Measurements from ENCODE around the gene CNTN4.

Gene CNTN4

DNA sequence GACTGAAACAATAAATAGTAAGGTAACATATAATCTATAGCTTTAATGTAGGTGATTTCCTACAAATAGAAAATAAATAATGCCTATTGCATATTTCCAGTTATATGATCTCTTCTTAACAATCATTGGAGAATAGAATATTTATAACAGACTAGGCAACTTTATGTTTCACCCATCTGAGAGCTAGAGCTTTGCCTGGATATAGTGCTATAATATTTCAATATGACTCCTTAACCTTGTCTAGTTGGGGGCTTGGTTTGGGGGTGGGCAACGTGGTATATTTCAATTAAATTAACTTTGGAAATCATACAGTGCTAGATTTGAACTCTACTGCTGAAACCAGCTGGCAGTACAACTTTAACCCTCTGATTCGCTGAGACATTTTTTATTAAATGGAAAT is 265.2 kb downstream of the CNTN4 start:
- TF ChIP-seq, protein P1, sequence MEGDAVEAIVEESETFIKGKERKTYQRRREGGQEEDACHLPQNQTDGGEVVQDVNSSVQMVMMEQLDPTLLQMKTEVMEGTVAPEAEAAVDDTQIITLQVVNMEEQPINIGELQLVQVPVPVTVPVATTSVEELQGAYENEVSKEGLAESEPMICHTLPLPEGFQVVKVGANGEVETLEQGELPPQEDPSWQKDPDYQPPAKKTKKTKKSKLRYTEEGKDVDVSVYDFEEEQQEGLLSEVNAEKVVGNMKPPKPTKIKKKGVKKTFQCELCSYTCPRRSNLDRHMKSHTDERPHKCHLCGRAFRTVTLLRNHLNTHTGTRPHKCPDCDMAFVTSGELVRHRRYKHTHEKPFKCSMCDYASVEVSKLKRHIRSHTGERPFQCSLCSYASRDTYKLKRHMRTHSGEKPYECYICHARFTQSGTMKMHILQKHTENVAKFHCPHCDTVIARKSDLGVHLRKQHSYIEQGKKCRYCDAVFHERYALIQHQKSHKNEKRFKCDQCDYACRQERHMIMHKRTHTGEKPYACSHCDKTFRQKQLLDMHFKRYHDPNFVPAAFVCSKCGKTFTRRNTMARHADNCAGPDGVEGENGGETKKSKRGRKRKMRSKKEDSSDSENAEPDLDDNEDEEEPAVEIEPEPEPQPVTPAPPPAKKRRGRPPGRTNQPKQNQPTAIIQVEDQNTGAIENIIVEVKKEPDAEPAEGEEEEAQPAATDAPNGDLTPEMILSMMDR (IDR thresholded peaks at IDR 0.05; ENCODE audit: low read depth, low read length), result no peak
- H3K4me3 ChIP-seq (replicated peaks in 1 of 2; ENCODE audit: low read depth in 2 of 2, low read length in 2 of 2), result no peak overlapping the region
- no peak for DNase-seq (ENCODE audit: low read depth in 2 of 2)

DNA sequence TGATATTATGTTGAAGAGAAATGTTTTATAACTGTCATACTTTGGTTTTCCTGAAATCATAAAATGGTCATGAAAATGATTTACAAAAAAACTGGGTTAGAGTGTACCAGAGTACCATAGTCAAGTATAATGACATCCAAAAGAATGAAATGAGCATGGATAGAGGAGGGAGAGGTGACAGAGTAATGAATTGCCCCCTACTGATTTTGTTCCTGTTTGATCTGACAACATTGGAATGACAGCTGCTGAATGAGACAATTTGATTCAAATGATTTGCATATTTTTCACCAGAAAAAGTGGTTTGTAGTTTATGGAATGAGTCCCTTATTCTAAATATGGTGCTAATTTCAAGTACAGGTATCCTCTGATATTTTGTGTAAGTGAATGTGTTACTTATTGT is 271.7 kb downstream of the CNTN4 start:
- TF ChIP-seq, protein P1 (IDR thresholded peaks at IDR 0.05; ENCODE audit: low read depth, low read length), result no peak
- no peak for DNase-seq (ENCODE audit: low read depth in 2 of 2)
- H3K4me3 ChIP-seq (replicated peaks in 1 of 2; ENCODE audit: low read depth in 2 of 2, low read length in 2 of 2), result no peak overlapping the region

DNA sequence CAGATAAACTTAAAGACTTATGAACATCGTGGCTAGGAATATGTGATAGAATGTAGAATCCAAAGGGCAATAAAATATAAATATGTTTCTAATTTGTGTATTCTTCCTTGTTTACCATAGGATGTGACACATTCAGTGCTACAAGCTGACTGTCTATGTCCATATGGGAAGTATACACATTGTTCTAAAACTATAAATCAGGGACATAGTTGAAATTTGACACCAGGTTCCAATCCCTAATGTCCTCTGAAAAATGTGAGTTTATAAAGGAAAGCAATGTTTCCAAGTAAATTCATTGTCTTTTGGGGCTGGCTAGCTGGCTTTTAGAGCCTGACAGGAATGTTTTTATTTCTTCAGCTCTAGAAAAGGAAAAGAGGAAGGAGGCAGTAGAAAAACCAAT is 273.6 kb downstream of the CNTN4 start:
- TF ChIP-seq, protein P1 (IDR thresholded peaks at IDR 0.05; ENCODE audit: low read depth, low read length), result no peak
- H3K4me3 ChIP-seq (replicated peaks in 1 of 2; ENCODE audit: low read depth in 2 of 2, low read length in 2 of 2), result no peak overlapping the region
- no peak for DNase-seq (ENCODE audit: low read depth in 2 of 2)

DNA sequence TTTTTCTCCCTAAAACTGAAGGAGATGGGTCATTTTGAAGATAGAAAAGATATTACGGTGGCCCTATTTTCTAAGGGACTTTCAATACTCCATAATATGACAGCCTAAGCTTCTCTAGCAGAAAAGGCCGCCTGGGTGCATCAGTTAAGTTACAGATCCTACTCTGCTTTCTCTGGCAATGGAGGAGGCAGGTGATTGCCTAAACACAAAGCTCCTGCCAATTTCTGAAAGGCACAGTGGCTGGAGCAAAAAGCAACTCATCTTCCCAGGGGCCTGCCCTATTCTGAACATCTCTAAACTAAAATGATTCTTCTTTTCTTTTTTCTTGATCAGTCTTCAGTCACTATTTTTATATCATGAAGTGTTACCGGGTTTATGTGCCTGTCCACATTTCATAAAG is 276.7 kb downstream of the CNTN4 start:
- TF ChIP-seq, protein P1 (IDR thresholded peaks at IDR 0.05; ENCODE audit: low read depth, low read length), result no peak
- no peak overlapping the region for H3K4me3 ChIP-seq (replicated peaks in 1 of 2; ENCODE audit: low read depth in 2 of 2, low read length in 2 of 2)
- DNase-seq (ENCODE audit: low read depth in 2 of 2), result no peak

DNA sequence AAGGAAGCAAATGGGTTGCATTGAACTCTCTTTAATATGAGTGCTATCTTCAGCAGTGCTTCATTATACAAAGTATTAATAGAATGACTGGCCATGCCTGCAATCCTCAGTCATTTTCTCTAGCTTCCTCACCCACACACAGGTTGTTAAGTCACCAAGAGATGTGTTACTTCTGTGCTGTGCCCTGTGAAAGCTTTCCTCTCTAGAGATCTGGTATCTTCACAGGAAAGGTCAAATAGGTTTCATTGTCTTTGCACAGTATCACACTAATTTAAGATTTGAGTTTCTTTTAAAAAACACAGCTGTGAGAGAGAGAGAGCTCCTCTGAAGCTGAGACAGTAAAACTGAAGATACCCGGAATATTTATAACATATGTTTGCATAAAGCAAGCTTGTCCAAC is 278.6 kb downstream of the CNTN4 start:
- TF ChIP-seq, protein P1 (IDR thresholded peaks at IDR 0.05; ENCODE audit: low read depth, low read length), result no peak
- no peak overlapping the region for H3K4me3 ChIP-seq (replicated peaks in 1 of 2; ENCODE audit: low read depth in 2 of 2, low read length in 2 of 2)
- DNase-seq (ENCODE audit: low read depth in 2 of 2), result no peak

DNA sequence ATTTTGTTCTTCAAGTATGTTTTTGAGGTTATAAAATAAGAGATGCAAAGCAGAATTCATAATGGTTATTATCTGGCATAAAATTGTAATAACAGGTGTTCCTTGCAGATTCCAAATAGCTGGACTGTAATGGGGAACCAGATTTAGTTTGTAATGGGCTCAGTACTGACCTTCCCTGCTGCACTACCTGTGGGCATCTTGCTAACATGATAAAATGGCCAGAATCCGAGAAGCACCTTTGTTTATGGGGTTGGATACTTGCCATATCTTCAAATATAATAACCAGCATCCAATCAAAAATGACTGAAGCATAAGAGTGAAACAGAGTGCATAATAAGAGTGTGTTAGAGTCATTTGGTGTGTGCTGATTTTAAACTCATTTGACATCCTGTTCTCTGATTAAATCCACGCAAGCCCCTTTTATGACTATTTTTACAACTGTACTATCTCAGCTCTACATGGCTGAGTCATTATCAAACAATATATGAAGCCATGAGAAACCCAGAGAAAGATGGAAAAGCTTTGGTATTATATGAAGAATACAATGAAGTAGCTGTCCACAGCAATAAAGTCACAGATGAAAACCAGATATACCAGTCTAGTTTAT is 292.4 kb downstream of the CNTN4 start:
- DNase-seq (ENCODE audit: low read depth in 2 of 2), result no peak
- no peak overlapping the region for H3K4me3 ChIP-seq (replicated peaks in 1 of 2; ENCODE audit: low read depth in 2 of 2, low read length in 2 of 2)
- TF ChIP-seq, protein P1 (IDR thresholded peaks at IDR 0.05; ENCODE audit: low read depth, low read length), result no peak

DNA sequence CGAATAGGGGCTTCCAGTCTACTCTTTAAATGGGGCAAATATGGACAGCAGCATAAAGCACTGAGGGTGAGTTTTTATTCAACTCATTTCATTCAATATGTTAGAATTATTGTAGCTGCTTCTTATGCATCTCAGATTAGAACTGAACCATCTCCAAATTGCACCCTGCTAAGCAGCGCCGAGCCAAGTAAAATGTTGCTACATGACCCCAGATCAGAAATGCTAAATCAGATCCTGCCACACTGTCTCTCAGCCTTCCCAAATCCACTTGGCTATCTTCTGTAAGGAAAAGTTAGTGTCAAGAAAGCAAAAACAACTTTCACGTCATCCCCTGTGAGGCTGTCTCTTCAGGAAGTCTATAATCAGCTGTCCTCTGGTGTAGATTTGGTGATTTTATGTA is 293.2 kb downstream of the CNTN4 start:
- DNase-seq (ENCODE audit: low read depth in 2 of 2), result no peak
- H3K4me3 ChIP-seq (replicated peaks in 1 of 2; ENCODE audit: low read depth in 2 of 2, low read length in 2 of 2), result no peak overlapping the region
- TF ChIP-seq, protein P1 (IDR thresholded peaks at IDR 0.05; ENCODE audit: low read depth, low read length), result no peak

All from cardiac fibroblast (primary cell).